Epithelial cell of proximal tubule (primary cell): Measurements from ENCODE around the gene OR2A12. TPM values are rescaled to one million over a fixed set of nuclear protein-coding genes. Genes with fewer than 3 reads are reported as not detected.

ENCODE experiments used
- DNase-seq: peaks from one replicate; pipeline ENCODE4 v3.0.0-alpha.2; 2011; ENCODE audit warnings: low read depth
- H3K4me3 ChIP-seq: 2 replicates; pipeline ENCODE4 v1.5.1; 2011; ENCODE audit warnings: low read depth, mild to moderate bottlenecking, low read length
- CTCF ChIP-seq: conservative IDR thresholded peaks from 2 replicates; pipeline ENCODE4 v1.5.1; 2012; ENCODE audit warnings: low read depth, mild to moderate bottlenecking, low read length
- total RNA-seq: library from RNA; depleted of rRNA; stranded (reverse); fragments of >200 nt; gene quantifications from 2 replicates; pipeline ENCODE4 v1.2.3, GENCODE V29; 2015

Gene OR2A12, protein sequence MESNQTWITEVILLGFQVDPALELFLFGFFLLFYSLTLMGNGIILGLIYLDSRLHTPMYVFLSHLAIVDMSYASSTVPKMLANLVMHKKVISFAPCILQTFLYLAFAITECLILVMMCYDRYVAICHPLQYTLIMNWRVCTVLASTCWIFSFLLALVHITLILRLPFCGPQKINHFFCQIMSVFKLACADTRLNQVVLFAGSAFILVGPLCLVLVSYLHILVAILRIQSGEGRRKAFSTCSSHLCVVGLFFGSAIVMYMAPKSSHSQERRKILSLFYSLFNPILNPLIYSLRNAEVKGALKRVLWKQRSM
- not detected in 2 replicates for total RNA-seq

DNA sequence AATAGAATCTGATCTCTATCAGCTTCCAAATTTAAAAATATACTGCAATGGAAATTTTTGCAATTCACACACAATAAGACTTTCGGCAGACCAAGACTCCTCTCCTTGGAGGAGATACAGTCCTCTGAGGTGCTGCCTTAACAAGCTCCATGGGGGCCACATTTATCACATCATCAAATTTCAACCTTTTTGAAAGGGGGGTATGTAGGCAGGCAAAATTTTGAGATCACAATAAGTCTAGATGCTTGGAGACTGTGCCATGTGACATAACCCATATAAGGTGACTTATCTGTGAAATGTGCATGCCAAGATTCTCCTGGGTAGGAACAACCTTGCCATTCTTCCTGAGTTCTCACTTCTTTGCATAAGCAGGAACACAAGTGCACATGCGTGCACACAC is at the start of gene OR2A12:
TSS of gene OR2A12 (plus strand) at position 301 of the 400 bp plus-strand sequence. CDS start 8,830 bp downstream, outside the sequence.
- DNase-seq, result no peak
- no peak within 1 kb of the TSS for H3K4me3 ChIP-seq
- TF ChIP-seq CTCF, result no peak

GRCh38 chr7:144036302-144036885 is 49.7 kb upstream of the OR2A12 start:
- TF ChIP-seq CTCF, result no peak
- no peak for DNase-seq
- H3K4me3 ChIP-seq, result no peak overlapping the region

GRCh38 chr7:144037414-144038035 is 48.6 kb upstream of the OR2A12 start:
- no peak for DNase-seq
- no peak overlapping the region for H3K4me3 ChIP-seq
- TF ChIP-seq CTCF, result no peak

DNA sequence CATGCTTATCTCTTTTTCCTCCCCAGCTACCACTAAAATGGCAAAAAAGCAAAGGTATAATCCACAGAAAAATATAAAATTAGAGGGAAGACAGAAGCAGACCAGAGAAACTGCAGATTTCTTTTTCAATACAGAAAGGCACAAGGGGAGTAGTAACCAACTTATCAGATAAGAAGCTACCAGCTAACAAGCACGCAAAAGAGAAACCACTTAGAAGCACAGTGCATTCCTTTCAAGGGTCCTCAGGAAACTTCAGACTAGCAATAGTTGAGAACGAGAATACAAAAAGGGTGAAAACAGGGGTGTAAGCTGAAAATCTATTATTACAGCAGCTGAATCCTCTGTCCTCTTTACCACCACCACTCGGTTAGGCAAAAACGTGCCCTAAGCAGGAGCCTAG is 47.2 kb upstream of the OR2A12 start:
- no peak for TF ChIP-seq CTCF
- H3K4me3 ChIP-seq, result no peak overlapping the region
- no peak for DNase-seq

DNA sequence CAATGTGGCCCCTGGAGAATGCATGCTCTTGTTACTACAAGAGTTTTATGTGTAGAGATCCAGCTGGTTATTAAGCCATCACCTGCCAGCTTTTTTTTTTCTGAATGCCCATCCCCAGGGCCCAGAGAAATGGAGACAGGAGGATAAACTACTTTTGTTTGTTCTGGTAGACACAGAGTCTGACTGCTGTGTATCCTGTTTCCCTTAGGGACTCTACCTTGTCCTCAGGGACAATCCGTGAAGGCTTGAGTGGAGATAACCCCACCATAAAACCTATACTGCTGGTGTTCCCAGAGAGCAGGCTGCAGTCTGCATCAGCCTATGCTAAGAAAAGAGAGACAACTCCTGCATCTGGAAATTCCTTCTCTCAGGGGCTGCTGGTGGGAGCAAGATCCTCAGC is 37.4 kb upstream of the OR2A12 start, which contains the start of gene OR2A5:
TSS of gene OR2A5 (plus strand) at position 301 of the 400 bp plus-strand sequence. CDS start 1,454 bp downstream, outside the sequence.
- no peak for DNase-seq
- no peak within 1 kb of the TSS for H3K4me3 ChIP-seq
- TF ChIP-seq CTCF, result no peak

DNA sequence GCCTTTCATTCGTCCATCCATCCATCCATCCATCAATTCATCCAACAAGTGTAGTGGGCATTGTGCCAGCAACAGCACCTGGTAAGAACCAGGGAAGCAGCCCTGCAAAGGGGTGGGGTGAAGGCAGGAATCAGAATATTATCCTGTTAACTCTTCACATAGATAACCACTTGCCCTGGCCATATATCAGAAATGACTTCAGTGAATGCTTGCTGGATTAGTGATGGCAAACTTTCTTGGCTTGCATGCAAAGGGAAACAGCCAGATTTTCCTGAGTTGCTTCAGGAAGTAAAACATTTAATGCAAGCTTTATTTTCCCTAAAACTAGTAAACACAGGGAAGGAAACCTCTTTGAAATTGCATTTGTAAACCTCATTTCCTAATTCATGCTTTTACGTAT is 36.6 kb upstream of the OR2A12 start:
- no peak for DNase-seq
- TF ChIP-seq CTCF, result no peak
- H3K4me3 ChIP-seq, result no peak overlapping the region
